ENCODE measurements around the gene MTSS2. TPM values are rescaled to one million over a fixed set of nuclear protein-coding genes. Genes with fewer than 3 reads are reported as not detected.
A peak's percentile ranks its signal among the peaks of the same experiment; 100 is the strongest.

The MTSS2 gene
- polyA plus RNA-seq, 1 of the 3 experiments (the other 2 are of a cell fraction) = 54.1 TPM

GRCh38 chr16:70651524-70651923 lies 34.3 kb downstream of the MTSS2 start:
- no peak for TF ChIP-seq YY1 (IDR thresholded peaks at IDR 0.05; ENCODE audit: low read depth)
- no peak for TF ChIP-seq TCF12 (IDR thresholded peaks at IDR 0.05)
- ChIA-PET CTCF (interaction anchor here (0.8 to 1.1 kb wide), 2 partner anchors 13 to 122 kb away, joined by 3 read pairs; no protein-coding TSS in a partner anchor), POLR2A (interaction anchor here (0.6 kb wide), 1 partner anchor 215 kb away, joined by 8 read pairs; no protein-coding TSS in a partner anchor)
- Histone ChIP-seq H3F3A (replicated peaks; ENCODE audit: insufficient read depth) (no peaks in the 10 kb centered on the region), H3K4me2 (no peak overlapping the region), H4K20me1 (ENCODE audit: insufficient read depth) (no peaks in the 10 kb centered on the region), H2AFZ (ENCODE audit: low read depth) (0 out of 2 replicates have a peak overlapping the region, but pooled peaks have one; percentile 39), H3K9ac (no peak overlapping the region), H3K27me3 (ENCODE audit: insufficient read depth) (no peaks in the 10 kb centered on the region), H3K9me3 (no peaks in the 10 kb centered on the region), H3K36me3 (replicated peaks in 1 of 2; ENCODE audit: control insufficient read depth in 1 of 2, insufficient read depth in 2 of 2, low read length in 1 of 2) (no peaks in the 10 kb centered on the region), H3K79me2 (ENCODE audit: insufficient read depth) (no peaks in the 10 kb centered on the region), H3K9me2 (no peaks in the 10 kb centered on the region), H3K4me1 (ENCODE audit: control insufficient read depth in 1 of 2, insufficient read depth in 2 of 2, low read depth in 1 of 2, low read length in 1 of 2) (peaks cover 0 to 20% of the 10 kb centered on the region in 2 experiments; a peak in 1 of 4 replicates), H3K4me3 (ENCODE audit: low read depth in 2 of 2, low read length in 1 of 2) (no peak overlapping the region), H3K27ac (ENCODE audit: low read depth in 2 of 2, low read length in 1 of 2) (no peak overlapping the region)
- WGBS (ENCODE audit: low lambda C conversion rate) = 81% methylated on average over 3 of the region's 3 CpGs
- DNase-seq = no peak

- Histone ChIP-seq H3K27me3 (ENCODE audit: insufficient read depth) (no peaks in the 10 kb centered on the region), H3K4me3 (ENCODE audit: low read depth in 2 of 2, low read length in 1 of 2) (no peak overlapping the region), H3K9ac (no peak overlapping the region), H3K9me3 (no peaks in the 10 kb centered on the region), H3F3A (replicated peaks; ENCODE audit: insufficient read depth) (no peaks in the 10 kb centered on the region), H2AFZ (ENCODE audit: low read depth) (no peak overlapping the region), H3K36me3 (replicated peaks in 1 of 2; ENCODE audit: control insufficient read depth in 1 of 2, insufficient read depth in 2 of 2, low read length in 1 of 2) (no peaks in the 10 kb centered on the region), H3K4me1 (ENCODE audit: control insufficient read depth in 1 of 2, insufficient read depth in 2 of 2, low read depth in 1 of 2, low read length in 1 of 2) (peaks cover 0 to 24% of the 10 kb centered on the region in 2 experiments; a peak in 1 of 4 replicates), H3K79me2 (ENCODE audit: insufficient read depth) (no peaks in the 10 kb centered on the region), H3K27ac (ENCODE audit: low read depth in 2 of 2, low read length in 1 of 2) (no peak overlapping the region), H4K20me1 (ENCODE audit: insufficient read depth) (no peaks in the 10 kb centered on the region), H3K4me2 (no peak overlapping the region), H3K9me2 (no peaks in the 10 kb centered on the region)
- no peak for DNase-seq
- CTCF ChIA-PET = no interaction called here
- no peak for TF ChIP-seq JUND (IDR thresholded peaks at IDR 0.05)
- no peak for TF ChIP-seq GABPA (IDR thresholded peaks at IDR 0.05; ENCODE audit: low read depth)
- whole genome bisulfite sequencing (ENCODE audit: low lambda C conversion rate) = 70% methylated on average over 4 of the region's 4 CpGs
- POLR2A ChIA-PET = no interaction called here
Observed at GRCh38 chr16:70650216-70650615, 35.6 kb downstream of the MTSS2 start.

- Histone ChIP-seq H3K27me3 (ENCODE audit: insufficient read depth) (no peaks in the 10 kb centered on the region), H3K9ac (no peak overlapping the region), H3K4me3 (ENCODE audit: low read depth in 2 of 2, low read length in 1 of 2) (no peak overlapping the region), H2AFZ (ENCODE audit: low read depth) (no peak overlapping the region), H3K4me1 (ENCODE audit: control insufficient read depth in 1 of 2, insufficient read depth in 2 of 2, low read depth in 1 of 2, low read length in 1 of 2) (peaks cover 0 to 21% of the 10 kb centered on the region in 2 experiments; a peak in 1 of 4 replicates), H3K4me2 (no peak overlapping the region), H3K9me2 (no peaks in the 10 kb centered on the region), H3K79me2 (ENCODE audit: insufficient read depth) (no peaks in the 10 kb centered on the region), H3F3A (replicated peaks; ENCODE audit: insufficient read depth) (no peaks in the 10 kb centered on the region), H3K36me3 (replicated peaks in 1 of 2; ENCODE audit: control insufficient read depth in 1 of 2, insufficient read depth in 2 of 2, low read length in 1 of 2) (no peaks in the 10 kb centered on the region), H3K27ac (ENCODE audit: low read depth in 2 of 2, low read length in 1 of 2) (no peak overlapping the region; a peak in 1 of 4 replicates), H3K9me3 (no peaks in the 10 kb centered on the region), H4K20me1 (ENCODE audit: insufficient read depth) (no peaks in the 10 kb centered on the region)
- DNase-seq = no peak
- 86% methylated on average over 7 of the region's 7 CpGs for WGBS (ENCODE audit: low lambda C conversion rate)
- ChIA-PET CTCF (no interaction called here), POLR2A (no interaction called here)
- TF ChIP-seq YY1 (IDR thresholded peaks at IDR 0.05; ENCODE audit: low read depth) = no peak
- no peak for TF ChIP-seq GATA2 (CRISPR knock-in tag; IDR thresholded peaks at IDR 0.05)
- no peak for TF ChIP-seq TEAD4 (IDR thresholded peaks at IDR 0.05; ENCODE audit: borderline replicate concordance, insufficient read depth)
- TF ChIP-seq TCF12 (IDR thresholded peaks at IDR 0.05) = no peak
- no peak for TF ChIP-seq FOXM1 (IDR thresholded peaks at IDR 0.05; ENCODE audit: low read depth)
- TF ChIP-seq RCOR1 (IDR thresholded peaks at IDR 0.05; ENCODE audit: low read length) = no peak
- no peak for TF ChIP-seq NRF1 (IDR thresholded peaks at IDR 0.05; ENCODE audit: low read depth, low read length)
- no peak for TF ChIP-seq TAF1 (IDR thresholded peaks at IDR 0.05; ENCODE audit: borderline replicate concordance, low read depth, low read length)
- no peak for TF ChIP-seq IRF3 (IDR thresholded peaks at IDR 0.05; ENCODE audit: low read depth, low read length)
- no peak for TF ChIP-seq MEF2A (IDR thresholded peaks at IDR 0.05; ENCODE audit: borderline replicate concordance, low read depth)
- TF ChIP-seq NFIC (IDR thresholded peaks at IDR 0.05; ENCODE audit: borderline replicate concordance) = no peak
- no peak for TF ChIP-seq REST (IDR thresholded peaks at IDR 0.05; ENCODE audit: low read depth, low read length)
Observed at GRCh38 chr16:70649300-70649699, 36.6 kb downstream of the MTSS2 start.
